Measurements from ENCODE around the gene HTRA2.
"Not testable (repeated sequence)": the region's sequence is repeated elsewhere in the genome, so short reads cannot be mapped to it uniquely, and the experiment has no call there.

HTRA2 gene

GRCh38 chr2:74529357-74530238 is at the start of gene HTRA2, which contains the start of gene AUP1:
Gene HTRA2, plus strand, starts transcription at chr2:74529933. Its CDS starts 74 bp downstream, at chr2:74530007.
Gene AUP1, minus strand, starts transcription at chr2:74529706. Its CDS starts 77 bp downstream, at chr2:74529629.
- Histone ChIP-seq H3K4me3 (ENCODE audit: low read depth in 1 of 2, low read length in 2 of 2) (peak within 1 kb of the TSS; percentile 70 to 97), H3K27me3 (ENCODE audit: control insufficient read depth in 1 of 2, insufficient read depth in 2 of 2, low read length in 2 of 2) (no peaks in the 10 kb centered on the region), H3K9me3 (ENCODE audit: low read length) (no peaks in the 10 kb centered on the region), H3K4me1 (ENCODE audit: insufficient read depth, low read length) (peaks cover 25% of the 10 kb centered on the region), H3K27ac (ENCODE audit: low read depth, low read length) (peak within 1 kb of the TSS; percentile 88), H3K9ac (ENCODE audit: low read length) (peak within 1 kb of the TSS; percentile 94), H3K36me3 (ENCODE audit: insufficient read depth, low read length) (peaks cover 46% of the 10 kb centered on the region)

GRCh38 chr2:74481431-74481830 is 48.3 kb upstream of the HTRA2 start:
- Histone ChIP-seq H3K4me1 (ENCODE audit: insufficient read depth, low read length) (peaks cover 26% of the 10 kb centered on the region), H3K4me3 (ENCODE audit: low read depth in 1 of 2, low read length in 2 of 2) (peak overlapping the region; percentile 85 to 99), H3K27me3 (ENCODE audit: control insufficient read depth in 1 of 2, insufficient read depth in 2 of 2, low read length in 2 of 2) (no peaks in the 10 kb centered on the region), H3K9ac (ENCODE audit: low read length) (peak overlapping the region; percentile 69), H3K27ac (ENCODE audit: low read depth, low read length) (no peak overlapping the region), H3K36me3 (ENCODE audit: insufficient read depth, low read length) (peaks cover 28% of the 10 kb centered on the region), H3K9me3 (ENCODE audit: low read length) (no peaks in the 10 kb centered on the region)

GRCh38 chr2:74481961-74482800 is 47.6 kb upstream of the HTRA2 start:
- peaks cover 29% of the 10 kb centered on the region for H3K36me3 ChIP-seq (ENCODE audit: insufficient read depth, low read length)
- H3K4me1 ChIP-seq (ENCODE audit: insufficient read depth, low read length), result peaks cover 26% of the 10 kb centered on the region
- H3K9me3 ChIP-seq (ENCODE audit: low read length), result no peaks in the 10 kb centered on the region
- H3K27me3 ChIP-seq (ENCODE audit: control insufficient read depth in 1 of 2, insufficient read depth in 2 of 2, low read length in 2 of 2), result no peaks in the 10 kb centered on the region
- H3K9ac ChIP-seq (ENCODE audit: low read length), result peak overlapping the region; percentile 69
- H3K4me3 ChIP-seq (ENCODE audit: low read depth in 1 of 2, low read length in 2 of 2), result peak overlapping the region; percentile 85 to 99
- peak overlapping the region; percentile 93 for H3K27ac ChIP-seq (ENCODE audit: low read depth, low read length)

GRCh38 chr2:74482801-74483674 is 46.7 kb upstream of the HTRA2 start, which contains the start of the genes CCDC142 and TTC31:
Gene CCDC142, minus strand, starts transcription at chr2:74482998. Its CDS starts 161 bp downstream, at chr2:74482837.
Gene TTC31, plus strand, starts transcription at chr2:74483081. Its CDS starts 15 bp downstream, at chr2:74483096.
- Histone ChIP-seq H3K9me3 (ENCODE audit: low read length) (no peaks in the 10 kb centered on the region), H3K27ac (ENCODE audit: low read depth, low read length) (peak within 1 kb of the TSS; percentile 93), H3K9ac (ENCODE audit: low read length) (peak within 1 kb of the TSS; percentile 69), H3K4me3 (ENCODE audit: low read depth in 1 of 2, low read length in 2 of 2) (peak within 1 kb of the TSS; percentile 85 to 99), H3K27me3 (ENCODE audit: control insufficient read depth in 1 of 2, insufficient read depth in 2 of 2, low read length in 2 of 2) (no peaks in the 10 kb centered on the region), H3K36me3 (ENCODE audit: insufficient read depth, low read length) (peaks cover 26% of the 10 kb centered on the region), H3K4me1 (ENCODE audit: insufficient read depth, low read length) (peaks cover 26% of the 10 kb centered on the region)

GRCh38 chr2:74483675-74484164 is 46.0 kb upstream of the HTRA2 start:
- peak overlapping the region; percentile 85 to 99 for H3K4me3 ChIP-seq (ENCODE audit: low read depth in 1 of 2, low read length in 2 of 2)

GRCh38 chr2:74486141-74486540 is 43.6 kb upstream of the HTRA2 start:
- Histone ChIP-seq H3K27me3 (ENCODE audit: control insufficient read depth in 1 of 2, insufficient read depth in 2 of 2, low read length in 2 of 2) (no peaks in the 10 kb centered on the region), H3K4me3 (ENCODE audit: low read depth in 1 of 2, low read length in 2 of 2) (no peak overlapping the region), H3K9me3 (ENCODE audit: low read length) (no peaks in the 10 kb centered on the region), H3K9ac (ENCODE audit: low read length) (no peak overlapping the region), H3K27ac (ENCODE audit: low read depth, low read length) (no peak overlapping the region), H3K36me3 (ENCODE audit: insufficient read depth, low read length) (peaks cover 37% of the 10 kb centered on the region), H3K4me1 (ENCODE audit: insufficient read depth, low read length) (peaks cover 13% of the 10 kb centered on the region)

More at GRCh38 chr2:74483675-74484164, 46.0 kb upstream of the HTRA2 start:
- peak overlapping the region; percentile 93 for H3K27ac ChIP-seq (ENCODE audit: low read depth, low read length)
- not testable (repeated sequence) for H3K9me3 ChIP-seq (ENCODE audit: low read length); H3K27me3 ChIP-seq (ENCODE audit: control insufficient read depth in 1 of 2, insufficient read depth in 2 of 2, low read length in 2 of 2)
- peaks cover 33% of the 10 kb centered on the region for H3K36me3 ChIP-seq (ENCODE audit: insufficient read depth, low read length)
- H3K4me1 ChIP-seq (ENCODE audit: insufficient read depth, low read length), result peaks cover 26% of the 10 kb centered on the region
- peak overlapping the region; percentile 69 for H3K9ac ChIP-seq (ENCODE audit: low read length)

GRCh38 chr2:74488643-74489481 is 40.9 kb upstream of the HTRA2 start:
- no peak overlapping the region for H3K9ac ChIP-seq (ENCODE audit: low read length)
- H3K4me1 ChIP-seq (ENCODE audit: insufficient read depth, low read length), result no peaks in the 10 kb centered on the region
- H3K27ac ChIP-seq (ENCODE audit: low read depth, low read length), result no peak overlapping the region
- no peak overlapping the region for H3K4me3 ChIP-seq (ENCODE audit: low read depth in 1 of 2, low read length in 2 of 2)
- H3K9me3 ChIP-seq (ENCODE audit: low read length), result no peaks in the 10 kb centered on the region
- peaks cover 62% of the 10 kb centered on the region for H3K36me3 ChIP-seq (ENCODE audit: insufficient read depth, low read length)
- no peaks in the 10 kb centered on the region for H3K27me3 ChIP-seq (ENCODE audit: control insufficient read depth in 1 of 2, insufficient read depth in 2 of 2, low read length in 2 of 2)

GRCh38 chr2:74489906-74490305 is 39.8 kb upstream of the HTRA2 start:
- Histone ChIP-seq H3K4me1 (ENCODE audit: insufficient read depth, low read length) (no peaks in the 10 kb centered on the region), H3K27ac (ENCODE audit: low read depth, low read length) (no peak overlapping the region), H3K4me3 (ENCODE audit: low read depth in 1 of 2, low read length in 2 of 2) (no peak overlapping the region), H3K27me3 (ENCODE audit: control insufficient read depth in 1 of 2, insufficient read depth in 2 of 2, low read length in 2 of 2) (no peaks in the 10 kb centered on the region), H3K9ac (ENCODE audit: low read length) (no peak overlapping the region), H3K36me3 (ENCODE audit: insufficient read depth, low read length) (peaks cover 65% of the 10 kb centered on the region), H3K9me3 (ENCODE audit: low read length) (no peaks in the 10 kb centered on the region)

GRCh38 chr2:74491648-74492544 is 37.8 kb upstream of the HTRA2 start:
- Histone ChIP-seq H3K27ac (ENCODE audit: low read depth, low read length) (no peak overlapping the region), H3K36me3 (ENCODE audit: insufficient read depth, low read length) (peaks cover 58% of the 10 kb centered on the region), H3K9ac (ENCODE audit: low read length) (no peak overlapping the region), H3K27me3 (ENCODE audit: control insufficient read depth in 1 of 2, insufficient read depth in 2 of 2, low read length in 2 of 2) (peaks cover 0 to under 1% of the 10 kb centered on the region in 2 donors), H3K9me3 (ENCODE audit: low read length) (no peaks in the 10 kb centered on the region), H3K4me3 (ENCODE audit: low read depth in 1 of 2, low read length in 2 of 2) (no peak overlapping the region), H3K4me1 (ENCODE audit: insufficient read depth, low read length) (no peaks in the 10 kb centered on the region)
